Subcutaneous abdominal adipose tissue (tissue), 5 donors: ENCODE data around the gene MTCL1.

Source experiments
- H3K27ac ChIP-seq: one replicate; pipeline ENCODE4 v1.7.0; 2013; ENCODE audit warnings: low read depth, mild to moderate bottlenecking, inconsistent platforms, low read length, moderate library complexity
- H3K27me3 ChIP-seq, 5 donors: one replicate each; pipeline ENCODE4 v1.7.0; 2013; ENCODE audit warnings: low read length in 5 of 5, inconsistent platforms in 1 of 5; ENCODE audit not compliant: control insufficient read depth in 5 of 5, insufficient read depth in 4 of 5
- H3K36me3 ChIP-seq, 5 donors: one replicate each; pipeline ENCODE4 v1.7.0; 2013; ENCODE audit warnings: low read length in 5 of 5; ENCODE audit not compliant: control insufficient read depth in 5 of 5, insufficient read depth in 5 of 5
- H3K4me1 ChIP-seq, 5 donors: one replicate each; pipeline ENCODE4 v1.7.0; 2013; ENCODE audit warnings: low read length in 5 of 5, mild to moderate bottlenecking in 3 of 5, moderate library complexity in 1 of 5; ENCODE audit not compliant: control insufficient read depth in 5 of 5, insufficient read depth in 5 of 5
- H3K4me3 ChIP-seq, 5 donors: one replicate each; pipeline ENCODE4 v1.7.0; 2013; ENCODE audit warnings: low read length in 5 of 5, low read depth in 1 of 5
- H3K9ac ChIP-seq, 5 donors: one replicate each; pipeline ENCODE4 v1.7.0; 2013; ENCODE audit warnings: low read length in 5 of 5, mild to moderate bottlenecking in 4 of 5, moderate library complexity in 3 of 5
- H3K9me3 ChIP-seq, 5 donors: one replicate each; pipeline ENCODE4 v1.7.0; 2013; ENCODE audit warnings: low read length in 5 of 5; ENCODE audit not compliant: control insufficient read depth in 5 of 5
- donor health status: healthy.
- donor health status: healthy.
- donor health status: healthy.
- donor health status: healthy.
- donor health status: healthy.

Gene MTCL1

GRCh38 chr18:8847900-8848299 is 142.5 kb downstream of the MTCL1 start:
- no peaks in the 10 kb centered on the region for H3K9me3 ChIP-seq
- no peaks in the 10 kb centered on the region for H3K27me3 ChIP-seq
- H3K4me1 ChIP-seq = peaks cover 0 to 21% (median 8%) of the 10 kb centered on the region in 5 donors
- H3K27ac ChIP-seq = no peak overlapping the region
- no peaks in the 10 kb centered on the region for H3K36me3 ChIP-seq
- H3K4me3 ChIP-seq = no peak overlapping the region
- H3K9ac ChIP-seq = no peak overlapping the region

GRCh38 chr18:8848541-8848940 is 143.2 kb downstream of the MTCL1 start:
- Histone ChIP-seq H3K27me3 (no peaks in the 10 kb centered on the region), H3K9me3 (no peaks in the 10 kb centered on the region), H3K9ac (no peak overlapping the region), H3K36me3 (no peaks in the 10 kb centered on the region), H3K4me3 (no peak overlapping the region), H3K27ac (no peak overlapping the region), H3K4me1 (peaks cover 0 to 21% (median 8%) of the 10 kb centered on the region in 5 donors)

- Histone ChIP-seq H3K27me3 (no peaks in the 10 kb centered on the region), H3K9me3 (no peaks in the 10 kb centered on the region), H3K4me1 (peaks cover 0 to 21% (median 8%) of the 10 kb centered on the region in 5 donors), H3K9ac (no peak overlapping the region), H3K4me3 (no peak overlapping the region), H3K27ac (no peak overlapping the region), H3K36me3 (no peaks in the 10 kb centered on the region)
Measured at GRCh38 chr18:8849696-8850095, 144.3 kb downstream of the MTCL1 start.

DNA sequence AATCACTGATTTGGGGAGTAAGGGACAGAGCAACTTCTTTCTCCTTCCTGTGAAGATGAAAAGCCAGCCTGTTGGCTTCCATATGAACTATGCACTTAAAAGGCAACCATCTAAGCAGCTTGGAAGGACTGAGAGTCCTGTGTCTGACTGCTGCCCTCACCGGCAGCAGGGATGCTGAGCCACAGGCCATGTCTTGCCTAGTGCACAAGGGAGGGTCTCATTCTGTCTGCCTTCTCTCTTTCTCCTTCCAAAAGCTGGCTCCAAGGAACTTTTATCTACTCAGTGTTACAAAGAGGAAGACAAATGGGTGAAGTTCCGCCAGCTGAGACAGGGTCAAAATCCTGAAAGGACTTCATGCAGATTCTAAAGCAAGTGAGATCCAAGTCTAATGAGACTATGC is 146.3 kb downstream of the MTCL1 start:
- Histone ChIP-seq H3K4me1 (peaks cover 0 to 21% (median 8%) of the 10 kb centered on the region in 5 donors), H3K36me3 (no peaks in the 10 kb centered on the region), H3K4me3 (no peak overlapping the region), H3K9me3 (no peaks in the 10 kb centered on the region), H3K9ac (no peak overlapping the region), H3K27me3 (no peaks in the 10 kb centered on the region), H3K27ac (no peak overlapping the region)

- Histone ChIP-seq H3K4me1 (no peaks in the 10 kb centered on the region), H3K36me3 (no peaks in the 10 kb centered on the region), H3K4me3 (no peak overlapping the region), H3K27ac (no peak overlapping the region), H3K9me3 (no peaks in the 10 kb centered on the region), H3K9ac (no peak overlapping the region), H3K27me3 (no peaks in the 10 kb centered on the region)
Measured at GRCh38 chr18:8854550-8854949, 149.2 kb downstream of the MTCL1 start.

GRCh38 chr18:8854962-8855361 is 149.6 kb downstream of the MTCL1 start:
- Histone ChIP-seq H3K27ac (no peak overlapping the region), H3K4me3 (no peak overlapping the region), H3K27me3 (no peaks in the 10 kb centered on the region), H3K9ac (no peak overlapping the region), H3K9me3 (no peaks in the 10 kb centered on the region), H3K4me1 (no peaks in the 10 kb centered on the region), H3K36me3 (no peaks in the 10 kb centered on the region)

DNA sequence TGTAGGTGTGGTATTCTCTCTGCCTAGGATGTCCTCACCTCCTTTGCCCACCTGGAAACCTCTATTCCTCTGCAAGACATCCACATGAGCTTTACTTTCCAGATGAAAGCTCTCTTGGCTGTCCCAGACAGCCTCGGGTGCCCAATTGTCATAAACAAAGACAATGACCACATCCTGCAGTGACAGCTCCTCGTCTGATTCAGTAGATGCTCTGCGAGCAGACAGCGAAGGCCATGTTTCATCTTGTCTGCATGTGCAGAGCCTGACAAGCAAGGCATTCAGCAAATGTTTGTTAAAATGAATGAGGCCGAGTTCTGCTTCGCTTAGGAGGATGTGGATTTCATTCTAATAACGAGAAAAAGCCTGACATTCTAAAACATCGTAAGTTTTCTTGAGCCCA is 150.9 kb downstream of the MTCL1 start:
- H3K4me3 ChIP-seq = no peak overlapping the region
- no peaks in the 10 kb centered on the region for H3K27me3 ChIP-seq

GRCh38 chr18:8856769-8857393 is 151.5 kb downstream of the MTCL1 start:
- no peaks in the 10 kb centered on the region for H3K9me3 ChIP-seq
- no peaks in the 10 kb centered on the region for H3K27me3 ChIP-seq
- no peak overlapping the region for H3K9ac ChIP-seq
- H3K27ac ChIP-seq = no peak overlapping the region
- no peaks in the 10 kb centered on the region for H3K36me3 ChIP-seq
- no peaks in the 10 kb centered on the region for H3K4me1 ChIP-seq
- no peak overlapping the region for H3K4me3 ChIP-seq

More for the DNA sequence above, 150.9 kb downstream of the MTCL1 start:
- Histone ChIP-seq H3K27ac (no peak overlapping the region), H3K9me3 (no peaks in the 10 kb centered on the region), H3K4me1 (no peaks in the 10 kb centered on the region), H3K9ac (no peak overlapping the region), H3K36me3 (no peaks in the 10 kb centered on the region)

- Histone ChIP-seq H3K9ac (no peak overlapping the region), H3K27me3 (no peaks in the 10 kb centered on the region), H3K27ac (no peak overlapping the region), H3K9me3 (no peaks in the 10 kb centered on the region), H3K4me1 (no peaks in the 10 kb centered on the region), H3K4me3 (no peak overlapping the region), H3K36me3 (no peaks in the 10 kb centered on the region)
Measured at GRCh38 chr18:8857806-8858205, 152.4 kb downstream of the MTCL1 start.

GRCh38 chr18:8858888-8859511 is 153.6 kb downstream of the MTCL1 start:
- no peaks in the 10 kb centered on the region for H3K4me1 ChIP-seq
- H3K9me3 ChIP-seq = no peaks in the 10 kb centered on the region
- no peaks in the 10 kb centered on the region for H3K36me3 ChIP-seq
- H3K4me3 ChIP-seq = no peak overlapping the region
- H3K27me3 ChIP-seq = no peaks in the 10 kb centered on the region
- no peak overlapping the region for H3K9ac ChIP-seq
- no peak overlapping the region for H3K27ac ChIP-seq
